ENCODE data around the gene ASB3.
"Not testable (repeated sequence)": the region's sequence is repeated elsewhere in the genome, so short reads cannot be mapped to it uniquely, and the experiment has no call there.

ASB3 gene

DNA sequence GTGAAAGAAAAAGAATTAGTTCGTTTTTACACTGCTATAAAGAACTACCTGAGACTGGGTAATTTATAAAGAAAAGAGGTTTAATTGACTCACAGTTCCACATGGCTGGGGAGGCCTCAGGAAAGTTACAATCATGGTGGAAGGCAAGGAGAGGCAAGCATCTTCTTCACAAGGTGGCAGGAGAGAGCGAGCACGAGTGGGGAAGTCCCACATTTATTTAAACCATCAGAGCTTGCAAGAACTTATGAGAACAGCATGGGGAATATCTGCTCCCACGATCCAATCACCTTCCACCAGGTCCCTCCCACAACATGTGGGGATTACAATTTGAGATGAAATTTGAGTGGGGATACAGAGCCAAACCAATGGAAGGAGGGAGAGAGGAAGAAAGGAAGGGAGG, 128.3 kb downstream of the ASB3 start:
- not testable (repeated sequence) for H3K9ac ChIP-seq (ENCODE audit: low read depth, low read length, poor library complexity, severe bottlenecking); H3K4me1 ChIP-seq (ENCODE audit: insufficient read depth, low read length, poor library complexity, severe bottlenecking)
- TF ChIP-seq, protein P1, sequence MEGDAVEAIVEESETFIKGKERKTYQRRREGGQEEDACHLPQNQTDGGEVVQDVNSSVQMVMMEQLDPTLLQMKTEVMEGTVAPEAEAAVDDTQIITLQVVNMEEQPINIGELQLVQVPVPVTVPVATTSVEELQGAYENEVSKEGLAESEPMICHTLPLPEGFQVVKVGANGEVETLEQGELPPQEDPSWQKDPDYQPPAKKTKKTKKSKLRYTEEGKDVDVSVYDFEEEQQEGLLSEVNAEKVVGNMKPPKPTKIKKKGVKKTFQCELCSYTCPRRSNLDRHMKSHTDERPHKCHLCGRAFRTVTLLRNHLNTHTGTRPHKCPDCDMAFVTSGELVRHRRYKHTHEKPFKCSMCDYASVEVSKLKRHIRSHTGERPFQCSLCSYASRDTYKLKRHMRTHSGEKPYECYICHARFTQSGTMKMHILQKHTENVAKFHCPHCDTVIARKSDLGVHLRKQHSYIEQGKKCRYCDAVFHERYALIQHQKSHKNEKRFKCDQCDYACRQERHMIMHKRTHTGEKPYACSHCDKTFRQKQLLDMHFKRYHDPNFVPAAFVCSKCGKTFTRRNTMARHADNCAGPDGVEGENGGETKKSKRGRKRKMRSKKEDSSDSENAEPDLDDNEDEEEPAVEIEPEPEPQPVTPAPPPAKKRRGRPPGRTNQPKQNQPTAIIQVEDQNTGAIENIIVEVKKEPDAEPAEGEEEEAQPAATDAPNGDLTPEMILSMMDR (conservative IDR thresholded peaks at IDR 0.05; ENCODE audit: low read length), result peak; percentile 13; the same call in 1 of the 2 replicates

DNA sequence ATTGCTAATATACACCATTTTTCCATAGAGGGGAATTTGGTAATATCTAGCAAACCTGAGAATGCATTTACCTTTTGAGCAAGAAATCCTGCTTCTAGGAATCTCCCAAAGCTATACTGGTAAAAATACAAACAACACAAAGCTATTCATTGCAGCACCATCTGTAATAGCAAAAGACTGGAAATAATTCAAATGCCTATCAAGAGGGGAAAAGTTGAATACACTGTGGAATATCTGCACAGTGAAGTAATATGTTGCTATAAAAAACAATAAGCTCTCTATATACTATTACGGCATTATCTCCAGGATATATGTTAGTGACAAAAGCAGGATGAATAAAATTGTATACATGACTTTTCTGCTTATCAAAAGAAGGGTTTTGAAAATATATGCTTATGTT, 131.5 kb downstream of the ASB3 start:
- Histone ChIP-seq H3K9ac (ENCODE audit: low read depth, low read length, poor library complexity, severe bottlenecking) (no peak overlapping the region), H3K9me3 (ENCODE audit: insufficient read depth, low read depth, low read length) (no peaks in the 10 kb centered on the region), H3K9me2 (replicated peaks; ENCODE audit: low read depth, low read length) (no peaks in the 10 kb centered on the region), H3F3A (ENCODE audit: low read depth) (no peaks in the 10 kb centered on the region), H3K4me2 (ENCODE audit: low read depth, low read length, poor library complexity, severe bottlenecking) (no peak overlapping the region), H2AFZ (ENCODE audit: low read length) (no peak overlapping the region), H3K36me3 (ENCODE audit: insufficient read depth, low read length) (no peaks in the 10 kb centered on the region), H3K4me1 (ENCODE audit: insufficient read depth, low read length, poor library complexity, severe bottlenecking) (no peaks in the 10 kb centered on the region), H4K20me1 (ENCODE audit: insufficient read depth, low read length, poor library complexity, severe bottlenecking) (no peaks in the 10 kb centered on the region), H3K79me2 (ENCODE audit: insufficient read depth, low read length) (no peaks in the 10 kb centered on the region), H3K27me3 (ENCODE audit: insufficient read depth, low read length, poor library complexity, severe bottlenecking) (no peaks in the 10 kb centered on the region), H3K4me3 (ENCODE audit: low read length, poor library complexity, severe bottlenecking) (no peak overlapping the region)
- TF ChIP-seq EZH2phosphoT487 (IDR thresholded peaks at IDR 0.05; ENCODE audit: borderline replicate concordance), result no peak
- TF ChIP-seq, protein P1 (conservative IDR thresholded peaks at IDR 0.05; ENCODE audit: low read length), result no peak

More for the DNA sequence above, 128.3 kb downstream of the ASB3 start:
- H2AFZ ChIP-seq (ENCODE audit: low read length); H3K4me2 ChIP-seq (ENCODE audit: low read depth, low read length, poor library complexity, severe bottlenecking); H3K27me3 ChIP-seq (ENCODE audit: insufficient read depth, low read length, poor library complexity, severe bottlenecking); H3K79me2 ChIP-seq (ENCODE audit: insufficient read depth, low read length); H3F3A ChIP-seq (ENCODE audit: low read depth); H3K9me3 ChIP-seq (ENCODE audit: insufficient read depth, low read depth, low read length); H4K20me1 ChIP-seq (ENCODE audit: insufficient read depth, low read length, poor library complexity, severe bottlenecking); H3K4me3 ChIP-seq (ENCODE audit: low read length, poor library complexity, severe bottlenecking); H3K36me3 ChIP-seq (ENCODE audit: insufficient read depth, low read length); H3K9me2 ChIP-seq (replicated peaks; ENCODE audit: low read depth, low read length): not testable (repeated sequence)

DNA sequence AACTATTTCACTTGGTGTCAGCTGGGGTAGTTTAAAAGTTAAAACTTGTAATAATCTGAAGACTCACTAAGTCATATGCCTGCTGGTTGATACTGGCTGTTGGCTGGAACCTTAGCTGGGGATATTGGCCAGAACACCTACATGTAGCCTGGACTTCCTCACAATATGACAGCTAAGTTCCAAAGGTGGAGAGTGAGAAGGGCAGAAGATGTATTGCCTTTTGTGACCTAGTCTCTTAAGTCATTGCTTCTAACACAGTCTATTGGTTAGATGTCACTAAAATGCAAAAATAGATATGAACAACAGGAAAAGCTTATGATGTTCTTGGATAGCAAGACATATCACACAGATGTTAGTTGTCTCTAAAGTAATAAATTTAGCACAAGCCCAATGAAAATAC, 132.4 kb downstream of the ASB3 start:
- H3F3A ChIP-seq (ENCODE audit: low read depth), result no peaks in the 10 kb centered on the region
- H3K4me3 ChIP-seq (ENCODE audit: low read length, poor library complexity, severe bottlenecking), result no peak overlapping the region
- no peaks in the 10 kb centered on the region for H3K79me2 ChIP-seq (ENCODE audit: insufficient read depth, low read length)
- no peaks in the 10 kb centered on the region for H3K9me3 ChIP-seq (ENCODE audit: insufficient read depth, low read depth, low read length)
- no peaks in the 10 kb centered on the region for H3K9me2 ChIP-seq (replicated peaks; ENCODE audit: low read depth, low read length)
- H3K4me2 ChIP-seq (ENCODE audit: low read depth, low read length, poor library complexity, severe bottlenecking), result no peak overlapping the region
- H3K27me3 ChIP-seq (ENCODE audit: insufficient read depth, low read length, poor library complexity, severe bottlenecking), result no peaks in the 10 kb centered on the region
- H3K9ac ChIP-seq (ENCODE audit: low read depth, low read length, poor library complexity, severe bottlenecking), result no peak overlapping the region
- no peaks in the 10 kb centered on the region for H4K20me1 ChIP-seq (ENCODE audit: insufficient read depth, low read length, poor library complexity, severe bottlenecking)
- no peak overlapping the region for H2AFZ ChIP-seq (ENCODE audit: low read length)
- H3K4me1 ChIP-seq (ENCODE audit: insufficient read depth, low read length, poor library complexity, severe bottlenecking), result no peaks in the 10 kb centered on the region
- no peak for TF ChIP-seq EZH2phosphoT487 (IDR thresholded peaks at IDR 0.05; ENCODE audit: borderline replicate concordance)
- TF ChIP-seq, protein P1 (conservative IDR thresholded peaks at IDR 0.05; ENCODE audit: low read length), result no peak
- no peaks in the 10 kb centered on the region for H3K36me3 ChIP-seq (ENCODE audit: insufficient read depth, low read length)
